GM23338 (cell line): ENCODE measurements around the gene OBSCN. TPM values are rescaled to one million over a fixed set of nuclear protein-coding genes. Genes with fewer than 3 reads are reported as not detected.

Source experiments
- ATAC-seq: fragments of 200-7000 bp; cut with Tn5 transposase; 3 replicates; pipeline ENCODE4 v1.9.1; 2020
- DNase-seq: peaks from one replicate; pipeline ENCODE4 v3.0.0-alpha.2; 2015; ENCODE audit warnings: low spot score
- H2AFZ ChIP-seq: fragments of 200-600 bp; sonication (generic); 2 replicates; pipeline ENCODE4 v1.8.0; 2016; ENCODE audit warnings: antibody characterized with exemption, mild to moderate bottlenecking, moderate library complexity
- H3F3A ChIP-seq: fragments of 200-600 bp; sonication (generic); replicated peaks from 2 replicates; pipeline ENCODE4 v1.8.0; 2017; ENCODE audit warnings: antibody characterized with exemption, mixed run types, low read depth
- H3K27ac ChIP-seq: fragments of 200-600 bp; sonication (generic); 2 replicates; pipeline ENCODE4 v1.6.1; 2016; ENCODE audit warnings: low read depth
- H3K27me3 ChIP-seq: fragments of 200-600 bp; sonication (generic); 2 replicates; pipeline ENCODE4 v1.8.0; 2016; ENCODE audit warnings: mild to moderate bottlenecking, mixed run types, moderate library complexity; ENCODE audit not compliant: insufficient read depth
- H3K36me3 ChIP-seq: fragments of 200-600 bp; sonication (generic); 2 replicates; pipeline ENCODE4 v1.8.0; 2016; ENCODE audit warnings: mild to moderate bottlenecking; ENCODE audit not compliant: insufficient read depth
- H3K4me1 ChIP-seq: fragments of 200-600 bp; sonication (generic); 2 replicates; pipeline ENCODE4 v1.8.0; 2016; ENCODE audit warnings: mild to moderate bottlenecking, moderate library complexity; ENCODE audit not compliant: insufficient read depth
- H3K4me2 ChIP-seq: fragments of 200-600 bp; sonication (generic); 2 replicates; pipeline ENCODE4 v1.7.1; 2017; ENCODE audit warnings: mixed run types
- H3K4me3 ChIP-seq: fragments of 200-600 bp; sonication (generic); 2 replicates; pipeline ENCODE4 v1.6.1; 2016; ENCODE audit warnings: mixed run types
- H3K79me2 ChIP-seq: fragments of 200-600 bp; sonication (generic); replicated peaks from 2 replicates; pipeline ENCODE4 v1.8.0; 2017; ENCODE audit warnings: mild to moderate bottlenecking; ENCODE audit not compliant: insufficient read depth
- H3K9me2 ChIP-seq: fragments of 200-600 bp; sonication (generic); 2 replicates; pipeline ENCODE4 v1.8.0; 2017; ENCODE audit not compliant: insufficient read depth
- H4K20me1 ChIP-seq: fragments of 200-600 bp; sonication (generic); replicated peaks from 2 replicates; pipeline ENCODE4 v1.8.0; 2017; ENCODE audit warnings: mild to moderate bottlenecking; ENCODE audit not compliant: insufficient read depth
- H3K27ac Mint-ChIP-seq: 2 replicates; pipeline ENCODE4 v1.8.0; 2020; ENCODE audit warnings: inconsistent platforms, mild to moderate bottlenecking, moderate library complexity, mixed read lengths
- H3K27me3 Mint-ChIP-seq: 3 replicates; pipeline ENCODE4 v1.8.0; 2022; ENCODE audit warnings: low read depth, mild to moderate bottlenecking, moderate library complexity, mixed read lengths, inconsistent platforms; ENCODE audit not compliant: insufficient read depth, poor library complexity
- H3K36me3 Mint-ChIP-seq: 3 replicates; pipeline ENCODE4 v1.8.0; 2021; ENCODE audit warnings: low read depth, mild to moderate bottlenecking, inconsistent platforms, moderate library complexity, mixed read lengths
- H3K4me1 Mint-ChIP-seq: 3 replicates; pipeline ENCODE4 v1.8.0; 2020; ENCODE audit warnings: mild to moderate bottlenecking, inconsistent platforms, mixed read lengths
- H3K4me3 Mint-ChIP-seq: 3 replicates; pipeline ENCODE4 v1.8.0; 2021; ENCODE audit warnings: moderate library complexity, mild to moderate bottlenecking, inconsistent platforms, mixed read lengths
- H3K9me3 Mint-ChIP-seq: 3 replicates; pipeline ENCODE4 v1.8.0; 2020; ENCODE audit warnings: moderate library complexity, mild to moderate bottlenecking, inconsistent platforms, mixed read lengths
- CREB1 ChIP-seq: fragments of 250-450 bp; sonication (Bioruptor Pico); IDR thresholded peaks from 2 replicates; pipeline ENCODE4 v1.5.0; 2020; ENCODE audit warnings: low read depth, mild to moderate bottlenecking, moderate library complexity
- CTCF ChIP-seq, 2 experiments: fragments of 200-600 bp in 1 of 2; sonication (generic) in 1 of 2; conservative IDR thresholded peaks; 2 replicates each; pipeline versions ENCODE4 v1.5.1 to v1.6.1; 2016 to 2017; ENCODE audit warnings: antibody characterized with exemption in 2 of 2, low read depth in 2 of 2, mild to moderate bottlenecking in 2 of 2, moderate library complexity in 1 of 2
- EZH2 ChIP-seq: fragments of 200-600 bp; sonication (generic); IDR thresholded peaks from one replicate; pipeline ENCODE4 v1.8.0; 2017; ENCODE audit warnings: antibody characterized with exemption, mild to moderate bottlenecking, low read depth; ENCODE audit not compliant: unreplicated experiment
- EZH2phosphoT487 ChIP-seq: fragments of 200-600 bp; sonication (generic); IDR thresholded peaks from one replicate; pipeline ENCODE4 v1.8.1; 2018; ENCODE audit warnings: antibody characterized with exemption; ENCODE audit not compliant: unreplicated experiment
- JUNB ChIP-seq: IDR thresholded peaks from one replicate; pipeline ENCODE4 v1.6.1; 2016; ENCODE audit warnings: antibody characterized with exemption; ENCODE audit not compliant: unreplicated experiment
- NANOG ChIP-seq: IDR thresholded peaks from 2 replicates; pipeline ENCODE4 v1.6.1; 2016; ENCODE audit warnings: antibody characterized with exemption, borderline replicate concordance
- POLR2AphosphoS5 ChIP-seq: IDR thresholded peaks from 2 replicates; pipeline ENCODE4 v1.6.1; 2016; ENCODE audit warnings: antibody characterized with exemption, low read depth
- REST ChIP-seq: IDR thresholded peaks from one replicate; pipeline ENCODE4 v1.6.1; 2018; ENCODE audit warnings: antibody characterized with exemption; ENCODE audit not compliant: unreplicated experiment
- STAT1 ChIP-seq: IDR thresholded peaks from one replicate; pipeline ENCODE4 v1.6.1; 2016; ENCODE audit warnings: antibody characterized with exemption; ENCODE audit not compliant: unreplicated experiment
- ZNF114 ChIP-seq: fragments of 250-450 bp; sonication (Bioruptor Pico); IDR thresholded peaks from 2 replicates; pipeline ENCODE4 v1.5.0; 2020; ENCODE audit warnings: mild to moderate bottlenecking, moderate library complexity
- ZNF331 ChIP-seq: fragments of 250-450 bp; sonication (Bioruptor Pico); IDR thresholded peaks from 2 replicates; pipeline ENCODE4 v1.5.0; 2020; ENCODE audit warnings: low read depth, mild to moderate bottlenecking, moderate library complexity
- ZNF462 ChIP-seq: fragments of 250-450 bp; sonication (Bioruptor Pico); IDR thresholded peaks from 2 replicates; pipeline ENCODE4 v1.5.0; 2020; ENCODE audit warnings: mild to moderate bottlenecking, moderate library complexity
- polyA plus RNA-seq: library from polyadenylated mRNA; unstranded; fragments of >200 nt; fragmentation: Nextera tagmentation; extraction: Ambion mirVana; gene quantifications from 2 replicates; pipeline ENCODE4 v1.2.1, GENCODE V29; 2016
- total RNA-seq: library from RNA; depleted of rRNA; stranded (reverse); fragments of >200 nt; shearing (Covaris generic); gene quantifications from 2 replicates; pipeline ENCODE4 v1.2.3, GENCODE V29; 2014
- TF ChIP-seq, protein P1 (sequence below): IDR thresholded peaks from 2 replicates; pipeline ENCODE4 v1.6.1; 2016; ENCODE audit warnings: antibody characterized with exemption

OBSCN gene
- total and polyA plus RNA-seq, 2 experiments from 2014 or later = 8.4 to 38.5 TPM

- no peak overlapping the region for H3K4me3 Mint-ChIP-seq
- H3K36me3 Mint-ChIP-seq = peaks cover 69% of the 10 kb centered on the region
- Histone ChIP-seq H3K9me2 (no peaks in the 10 kb centered on the region), H3K27me3 (no peaks in the 10 kb centered on the region), H3K4me2 (no peak overlapping the region), H3K79me2 (peaks cover 32% of the 10 kb centered on the region), H4K20me1 (peaks cover 24% of the 10 kb centered on the region), H3K4me3 (no peak overlapping the region), H3F3A (no peaks in the 10 kb centered on the region), H2AFZ (no peak overlapping the region), H3K36me3 (no peaks in the 10 kb centered on the region), H3K4me1 (peaks cover 8% of the 10 kb centered on the region), H3K27ac (no peak overlapping the region)
- H3K27me3 Mint-ChIP-seq = peaks cover 13% of the 10 kb centered on the region
- DNase-seq (no peak), ATAC-seq (no peak)
- peaks cover 17% of the 10 kb centered on the region for H3K4me1 Mint-ChIP-seq
- TF ChIP-seq POLR2AphosphoS5 (no peak), EZH2 (no peak), CREB1 (CRISPR knock-in tag) (no peak), ZNF331 (CRISPR knock-in tag) (no peak), ZNF114 (no peak), STAT1 (no peak), REST (no peak), NANOG (no peak), ZNF462 (CRISPR knock-in tag) (no peak), JUNB (no peak), EZH2phosphoT487 (no peak), CTCF (conservative IDR thresholded peaks at IDR 0.05; ENCODE audit: low read depth in 2 of 2) (no peak)
- TF ChIP-seq, protein P1, sequence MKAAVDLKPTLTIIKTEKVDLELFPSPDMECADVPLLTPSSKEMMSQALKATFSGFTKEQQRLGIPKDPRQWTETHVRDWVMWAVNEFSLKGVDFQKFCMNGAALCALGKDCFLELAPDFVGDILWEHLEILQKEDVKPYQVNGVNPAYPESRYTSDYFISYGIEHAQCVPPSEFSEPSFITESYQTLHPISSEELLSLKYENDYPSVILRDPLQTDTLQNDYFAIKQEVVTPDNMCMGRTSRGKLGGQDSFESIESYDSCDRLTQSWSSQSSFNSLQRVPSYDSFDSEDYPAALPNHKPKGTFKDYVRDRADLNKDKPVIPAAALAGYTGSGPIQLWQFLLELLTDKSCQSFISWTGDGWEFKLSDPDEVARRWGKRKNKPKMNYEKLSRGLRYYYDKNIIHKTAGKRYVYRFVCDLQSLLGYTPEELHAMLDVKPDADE = no peak
- no peaks in the 10 kb centered on the region for H3K9me3 Mint-ChIP-seq
- no peak overlapping the region for H3K27ac Mint-ChIP-seq
Observed at GRCh38 chr1:228400237-228400651, 192.4 kb downstream of the OBSCN start.
